Astrocyte (in vitro differentiated cells and primary cell): ENCODE data around the gene SNRNP25.

Experiments used
- CTCF ChIP-seq: IDR thresholded peaks from 2 replicates; pipeline ENCODE4 v1.5.1; 2011; ENCODE audit warnings: low read depth, mild to moderate bottlenecking, inconsistent platforms, low read length, moderate library complexity; ENCODE audit not compliant: insufficient read depth
- EZH2 ChIP-seq: IDR thresholded peaks from 2 replicates; pipeline ENCODE4 v1.6.1; 2012; ENCODE audit warnings: mild to moderate bottlenecking, low read length, inconsistent platforms; ENCODE audit not compliant: insufficient read depth

GRCh38 chr16:104355-104754 is 50.7 kb downstream of the SNRNP25 start:
- TF ChIP-seq CTCF, result no peak
- TF ChIP-seq EZH2, result no peak
